ENCODE data around the gene BPIFB6.

The BPIFB6 gene

GRCh38 chr20:33033381-33033780 lies 1.9 kb downstream of the BPIFB6 start:
- DNase-seq (ENCODE audit: low read depth in 2 of 2): no peak

GRCh38 chr20:33034115-33034514 lies 2.7 kb downstream of the BPIFB6 start:
- DNase-seq (ENCODE audit: low read depth in 2 of 2): no peak
- TF ChIP-seq, protein P1, sequence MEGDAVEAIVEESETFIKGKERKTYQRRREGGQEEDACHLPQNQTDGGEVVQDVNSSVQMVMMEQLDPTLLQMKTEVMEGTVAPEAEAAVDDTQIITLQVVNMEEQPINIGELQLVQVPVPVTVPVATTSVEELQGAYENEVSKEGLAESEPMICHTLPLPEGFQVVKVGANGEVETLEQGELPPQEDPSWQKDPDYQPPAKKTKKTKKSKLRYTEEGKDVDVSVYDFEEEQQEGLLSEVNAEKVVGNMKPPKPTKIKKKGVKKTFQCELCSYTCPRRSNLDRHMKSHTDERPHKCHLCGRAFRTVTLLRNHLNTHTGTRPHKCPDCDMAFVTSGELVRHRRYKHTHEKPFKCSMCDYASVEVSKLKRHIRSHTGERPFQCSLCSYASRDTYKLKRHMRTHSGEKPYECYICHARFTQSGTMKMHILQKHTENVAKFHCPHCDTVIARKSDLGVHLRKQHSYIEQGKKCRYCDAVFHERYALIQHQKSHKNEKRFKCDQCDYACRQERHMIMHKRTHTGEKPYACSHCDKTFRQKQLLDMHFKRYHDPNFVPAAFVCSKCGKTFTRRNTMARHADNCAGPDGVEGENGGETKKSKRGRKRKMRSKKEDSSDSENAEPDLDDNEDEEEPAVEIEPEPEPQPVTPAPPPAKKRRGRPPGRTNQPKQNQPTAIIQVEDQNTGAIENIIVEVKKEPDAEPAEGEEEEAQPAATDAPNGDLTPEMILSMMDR (IDR thresholded peaks at IDR 0.05; ENCODE audit: low read depth, low read length): no peak
- no peak overlapping the region for H3K4me3 ChIP-seq (replicated peaks in 1 of 2; ENCODE audit: low read depth in 2 of 2, low read length in 2 of 2)

More at GRCh38 chr20:33033381-33033780, 1.9 kb downstream of the BPIFB6 start:
- H3K4me3 ChIP-seq (replicated peaks in 1 of 2; ENCODE audit: low read depth in 2 of 2, low read length in 2 of 2): no peak overlapping the region
- TF ChIP-seq, protein P1 (IDR thresholded peaks at IDR 0.05; ENCODE audit: low read depth, low read length): no peak

- DNase-seq (ENCODE audit: low read depth in 2 of 2): no peak
Measured at GRCh38 chr20:33034901-33035492, 3.5 kb downstream of the BPIFB6 start.

GRCh38 chr20:33037456-33037855 lies 6.0 kb downstream of the BPIFB6 start:
- TF ChIP-seq, protein P1 (IDR thresholded peaks at IDR 0.05; ENCODE audit: low read depth, low read length): no peak
- H3K4me3 ChIP-seq (replicated peaks in 1 of 2; ENCODE audit: low read depth in 2 of 2, low read length in 2 of 2): no peak overlapping the region
- DNase-seq (ENCODE audit: low read depth in 2 of 2): no peak

More at GRCh38 chr20:33034901-33035492, 3.5 kb downstream of the BPIFB6 start:
- TF ChIP-seq, protein P1 (IDR thresholded peaks at IDR 0.05; ENCODE audit: low read depth, low read length): no peak
- no peak overlapping the region for H3K4me3 ChIP-seq (replicated peaks in 1 of 2; ENCODE audit: low read depth in 2 of 2, low read length in 2 of 2)

- TF ChIP-seq, protein P1 (IDR thresholded peaks at IDR 0.05; ENCODE audit: low read depth, low read length): no peak
- H3K4me3 ChIP-seq (replicated peaks in 1 of 2; ENCODE audit: low read depth in 2 of 2, low read length in 2 of 2): no peak overlapping the region
- no peak for DNase-seq (ENCODE audit: low read depth in 2 of 2)
Measured at GRCh38 chr20:33038243-33038642, 6.8 kb downstream of the BPIFB6 start.

DNA sequence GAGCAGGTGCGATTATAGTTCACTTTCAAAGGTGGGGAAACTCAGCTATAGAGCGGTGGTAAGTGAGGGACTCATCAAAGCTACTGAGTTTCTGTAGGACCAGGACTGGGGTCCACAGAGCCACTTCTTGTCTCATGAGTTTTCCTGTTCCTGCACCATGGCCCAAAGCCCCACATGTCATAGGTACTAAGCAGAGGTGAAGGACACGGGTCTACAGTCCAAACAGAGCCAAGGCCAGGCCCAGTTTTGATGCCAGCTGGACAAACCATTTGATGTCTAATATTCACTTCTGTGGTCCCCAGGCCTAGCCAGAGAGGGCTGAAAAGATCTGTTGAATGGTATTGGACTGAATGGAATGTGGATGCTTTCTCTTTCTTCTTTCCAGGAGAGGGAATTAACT lies 11.0 kb downstream of the BPIFB6 start:
- DNase-seq (ENCODE audit: low read depth in 2 of 2): no peak
- TF ChIP-seq, protein P1 (IDR thresholded peaks at IDR 0.05; ENCODE audit: low read depth, low read length): no peak
- H3K4me3 ChIP-seq (replicated peaks in 1 of 2; ENCODE audit: low read depth in 2 of 2, low read length in 2 of 2): no peak overlapping the region

All from cardiac fibroblast (primary cell).